NB4 (cell line): ENCODE results near the gene ANXA8.
A peak's percentile ranks its signal among the peaks of the same experiment; 100 is the strongest.
"Not testable (repeated sequence)": the region's sequence is repeated elsewhere in the genome, so short reads cannot be mapped to it uniquely, and the experiment has no call there.

ENCODE experiments used
- DNase-seq: peaks from one replicate; pipeline ENCODE4 v3.0.0; 2010; ENCODE audit warnings: low read depth
- H3K4me3 ChIP-seq: one replicate; pipeline ENCODE4 v1.5.1; 2011; ENCODE audit warnings: mild to moderate bottlenecking, low read depth, low read length, moderate library complexity
- CTCF ChIP-seq: IDR thresholded peaks from one replicate; pipeline ENCODE4 v1.5.1; 2012; ENCODE audit warnings: low read depth, low read length
- MAX ChIP-seq: IDR thresholded peaks from 2 replicates; pipeline ENCODE4 v1.6.1; 2011; ENCODE audit warnings: low read depth, low read length
- MYC ChIP-seq: IDR thresholded peaks from 2 replicates; pipeline ENCODE4 v1.6.1; 2011; ENCODE audit warnings: low read depth, low read length
- POLR2A ChIP-seq: IDR thresholded peaks from 2 replicates; pipeline ENCODE4 v1.6.1; 2011; ENCODE audit warnings: mild to moderate bottlenecking; ENCODE audit not compliant: insufficient read length; ENCODE audit errors: extremely low read depth

ANXA8 gene

GRCh38 chr10:47456794-47457527 lies 27.0 kb downstream of the ANXA8 start:
- H3K4me3 ChIP-seq: no peak overlapping the region
- no peak for DNase-seq
- TF ChIP-seq POLR2A: no peak
- TF ChIP-seq MYC: no peak
- no peak for TF ChIP-seq MAX
- TF ChIP-seq CTCF: no peak

- DNase-seq: no peak
- H3K4me3 ChIP-seq: no peak overlapping the region
- no peak for TF ChIP-seq MAX
- TF ChIP-seq CTCF: no peak
- TF ChIP-seq MYC: no peak
- no peak for TF ChIP-seq POLR2A
Measured at GRCh38 chr10:47456079-47456785, 27.7 kb downstream of the ANXA8 start.

GRCh38 chr10:47455350-47456078 lies 28.4 kb downstream of the ANXA8 start:
- H3K4me3 ChIP-seq: not testable (repeated sequence)
- DNase-seq: peak; percentile 37

- DNase-seq: no peak
- no peak overlapping the region for H3K4me3 ChIP-seq
- TF ChIP-seq MYC (no peak), POLR2A (no peak), CTCF (no peak), MAX (no peak)
Measured at GRCh38 chr10:47454780-47455058, 29.2 kb downstream of the ANXA8 start.

GRCh38 chr10:47454008-47454779 lies 29.7 kb downstream of the ANXA8 start:
- TF ChIP-seq MAX (no peak), POLR2A (no peak), MYC (no peak), CTCF (no peak)
- H3K4me3 ChIP-seq: no peak overlapping the region
- DNase-seq: no peak
